Stimulated activated CD8-positive, alpha-beta memory T cell treated with anti-CD3 and anti-CD28 coated beads, Interleukin-7, amount 100 ng/mL, for 48 hours (primary cell): ENCODE data around the gene ZNF438.

Experiments
- DNase-seq, 2 donors: peaks; one replicate each; pipeline ENCODE4 v3.0.0-alpha.2; 2020; ENCODE audit warnings: low read depth in 1 of 2; ENCODE audit errors: extremely low read depth in 1 of 2

Gene ZNF438

DNA sequence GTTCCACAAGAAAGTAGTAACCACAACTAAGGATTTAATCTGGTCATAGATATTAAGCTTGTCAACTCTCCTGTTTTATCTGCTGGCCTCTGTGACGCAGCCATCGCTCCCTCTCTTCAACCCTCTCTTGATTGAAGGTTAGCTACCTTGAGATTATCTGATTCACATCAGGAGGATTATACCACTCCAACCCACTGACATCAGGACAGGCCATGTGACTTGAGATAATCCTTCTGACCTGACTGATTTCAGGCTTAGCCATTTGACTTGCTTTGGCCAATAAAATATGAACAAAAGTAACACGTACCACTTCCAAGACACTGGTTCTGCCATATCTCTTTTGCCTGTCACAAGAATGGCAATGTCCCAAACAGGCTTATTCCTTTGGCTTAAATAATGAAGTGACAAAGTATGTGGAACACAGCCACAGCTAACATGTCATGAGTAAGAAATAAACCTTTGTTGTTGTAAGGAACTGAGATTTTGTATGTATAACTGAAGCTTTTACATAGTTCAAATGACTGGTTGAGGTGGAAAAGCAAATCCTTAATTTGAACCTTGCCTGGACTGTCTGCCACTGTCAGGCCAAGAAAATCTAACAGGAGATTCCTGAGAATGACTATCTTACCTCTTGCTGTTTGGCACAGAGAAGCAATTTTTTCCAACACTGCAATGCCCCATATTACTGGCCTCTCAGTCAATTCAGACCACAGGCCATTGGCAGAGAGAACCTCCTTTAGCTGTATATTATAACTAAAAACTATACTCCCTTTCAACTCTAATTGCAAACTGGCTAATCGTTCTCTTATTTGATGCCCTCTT, 13.9 kb downstream of the ZNF438 start:
- DNase-seq: no peak

DNA sequence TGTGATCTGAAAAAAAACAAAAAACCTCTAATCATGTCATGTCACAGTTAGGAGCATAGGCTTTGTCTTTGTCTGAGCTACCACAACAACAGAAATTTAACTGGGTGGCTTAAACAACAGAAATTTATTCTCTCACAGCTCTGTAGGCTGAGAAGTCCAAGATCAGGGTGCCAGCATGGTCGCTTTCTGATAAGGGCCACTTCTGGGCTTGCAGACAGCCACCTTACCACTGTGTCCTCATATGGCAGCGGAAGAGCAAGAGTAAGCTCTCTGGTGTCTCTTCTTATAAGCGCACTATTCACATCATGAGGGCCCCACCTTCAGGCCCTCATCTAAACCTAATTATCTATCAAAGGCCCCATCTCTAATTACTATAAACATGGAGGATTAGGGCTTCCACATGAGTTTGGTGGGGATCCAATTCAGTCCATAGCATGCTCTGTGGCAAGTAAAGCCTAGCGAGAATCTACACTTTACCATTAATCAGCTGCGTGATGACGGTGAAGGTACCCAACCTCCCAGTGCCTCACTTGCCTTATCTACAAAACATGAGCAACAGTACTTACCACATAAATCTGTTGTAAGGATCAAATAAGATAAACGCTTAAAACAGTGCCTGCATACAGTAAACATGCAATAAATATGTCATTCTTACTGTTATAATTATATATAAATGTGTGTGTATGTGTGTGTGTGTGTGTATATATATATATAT, 17.3 kb downstream of the ZNF438 start:
- DNase-seq: no peak

DNA sequence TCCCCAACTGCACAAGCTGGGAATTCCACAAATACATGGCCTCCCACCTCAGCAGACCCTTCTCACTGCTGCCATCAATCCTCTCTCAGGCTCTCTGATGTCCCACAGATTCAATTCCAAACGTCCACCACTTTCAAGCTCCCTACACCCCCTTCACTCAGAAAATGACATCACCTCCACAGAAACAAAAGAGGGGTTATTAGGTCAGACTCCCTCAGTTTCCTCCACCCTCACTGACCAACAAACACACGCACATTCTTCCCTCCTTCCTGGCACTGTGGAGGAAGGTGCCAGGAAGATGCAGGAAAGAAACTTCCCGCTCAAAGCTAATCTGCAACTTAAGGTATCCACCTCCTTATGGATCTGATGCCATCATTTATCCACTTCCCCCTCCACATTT, 18.3 kb downstream of the ZNF438 start:
- no peak for DNase-seq

DNA sequence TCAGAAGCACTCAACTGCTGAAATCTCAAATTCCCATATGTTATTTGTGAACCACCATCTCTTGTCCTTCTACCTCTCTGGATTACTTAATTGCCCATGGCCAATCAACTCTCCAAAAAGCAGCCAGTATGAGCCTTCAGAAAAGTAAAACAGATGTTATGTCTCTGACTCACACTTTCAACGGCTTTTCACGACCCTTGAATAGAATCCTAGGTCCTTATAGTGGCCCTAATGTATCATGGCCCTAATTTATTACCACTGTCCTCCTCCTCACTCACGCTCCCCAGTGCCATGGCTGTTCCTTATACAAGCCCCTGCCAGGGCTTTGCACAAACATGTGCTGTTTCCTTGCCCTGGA, 20.0 kb downstream of the ZNF438 start:
- DNase-seq: no peak

DNA sequence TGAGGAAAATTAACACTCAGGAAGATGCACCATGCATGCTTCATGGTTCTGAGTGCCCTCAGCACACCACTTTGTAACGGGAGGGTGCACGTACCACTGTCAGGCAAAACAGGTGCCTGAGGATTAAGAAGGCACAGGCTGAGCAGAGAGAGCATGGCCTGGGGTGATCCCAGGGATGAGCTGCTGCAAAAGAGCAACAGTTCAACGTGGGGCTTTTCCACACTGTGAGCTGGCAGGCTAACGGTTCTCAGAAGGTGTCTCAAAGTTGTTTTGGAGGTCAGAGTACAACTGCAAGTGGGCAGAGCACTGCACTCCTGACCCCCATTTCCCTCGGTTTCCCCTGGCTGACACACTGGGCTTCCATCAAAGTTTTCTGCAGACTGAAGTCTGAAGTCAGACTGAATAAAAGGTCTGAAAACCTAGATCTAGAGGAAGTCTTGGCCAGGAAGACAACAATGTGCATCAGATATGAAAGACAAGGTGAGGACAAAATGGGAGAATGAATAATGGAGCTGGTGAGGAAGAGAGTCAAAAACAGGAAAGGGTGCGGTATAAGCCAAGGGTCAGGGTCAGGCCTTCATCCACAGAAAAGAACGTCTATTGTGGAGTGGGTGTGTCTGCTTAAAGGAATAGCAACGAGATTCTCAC, 20.5 kb downstream of the ZNF438 start:
- DNase-seq: no peak

DNA sequence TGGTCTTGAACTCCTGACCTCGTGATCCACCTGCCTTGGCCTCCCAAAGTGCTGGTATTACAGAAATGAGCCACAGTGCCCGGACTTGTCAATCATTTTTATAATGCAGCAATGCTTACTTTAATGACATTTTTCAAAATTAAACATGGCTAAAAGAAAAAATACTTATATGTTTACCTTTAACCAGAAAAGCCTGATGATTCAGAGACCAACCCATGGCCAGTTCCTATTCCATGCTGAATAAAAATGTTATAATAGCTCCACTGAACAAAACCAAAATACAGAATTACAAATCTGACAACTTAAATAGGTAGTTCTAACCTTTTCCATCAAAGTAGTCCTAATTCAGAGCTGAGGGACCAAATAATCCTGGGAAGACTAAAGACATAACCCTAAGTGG, 21.6 kb downstream of the ZNF438 start:
- DNase-seq: no peak

DNA sequence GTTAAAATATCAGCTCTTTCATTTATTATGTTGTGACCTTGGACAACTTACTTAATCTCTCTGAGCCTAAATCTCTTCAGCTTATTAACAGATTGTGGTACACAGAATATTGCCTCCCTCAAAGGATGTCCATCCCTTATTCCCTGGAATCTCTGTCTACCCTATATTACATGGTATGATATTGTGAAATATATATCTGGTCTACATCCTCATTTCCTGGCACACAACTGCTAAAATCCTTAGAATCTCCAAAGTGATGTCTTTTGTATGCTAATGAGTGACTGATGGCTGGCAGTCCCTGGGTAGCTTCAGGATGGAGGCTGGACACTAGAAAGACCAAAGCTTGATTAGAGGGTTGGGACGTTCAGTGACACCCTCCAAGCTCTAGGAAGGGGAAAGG, 25.8 kb downstream of the ZNF438 start:
- DNase-seq: no peak

DNA sequence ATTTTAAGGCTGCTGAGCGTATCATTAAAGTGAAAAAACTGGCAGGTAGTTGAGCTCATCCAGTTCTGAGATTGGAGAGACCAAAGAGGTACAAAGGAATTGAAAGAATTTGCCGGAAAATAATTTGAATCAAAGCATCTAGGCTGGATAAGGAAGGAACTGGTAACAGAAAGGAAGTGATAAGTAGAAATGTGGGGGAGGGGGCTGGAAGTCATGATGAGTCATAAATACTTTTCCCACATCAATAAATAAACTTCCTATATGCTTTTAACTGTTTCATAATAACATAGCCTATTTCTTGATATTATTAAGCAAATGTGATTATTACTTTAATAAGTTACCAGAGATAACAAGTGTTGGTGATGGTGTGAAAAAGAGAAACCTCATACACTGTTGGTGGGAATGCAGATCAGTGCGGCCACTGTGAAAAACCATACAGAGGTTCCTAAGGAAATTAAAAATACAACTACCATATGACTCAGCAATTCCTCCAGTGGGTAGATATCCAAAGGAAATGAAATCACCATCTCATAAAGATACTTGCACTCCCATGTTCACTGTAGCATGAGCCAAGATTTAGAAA, 27.0 kb downstream of the ZNF438 start:
- DNase-seq: no peak

DNA sequence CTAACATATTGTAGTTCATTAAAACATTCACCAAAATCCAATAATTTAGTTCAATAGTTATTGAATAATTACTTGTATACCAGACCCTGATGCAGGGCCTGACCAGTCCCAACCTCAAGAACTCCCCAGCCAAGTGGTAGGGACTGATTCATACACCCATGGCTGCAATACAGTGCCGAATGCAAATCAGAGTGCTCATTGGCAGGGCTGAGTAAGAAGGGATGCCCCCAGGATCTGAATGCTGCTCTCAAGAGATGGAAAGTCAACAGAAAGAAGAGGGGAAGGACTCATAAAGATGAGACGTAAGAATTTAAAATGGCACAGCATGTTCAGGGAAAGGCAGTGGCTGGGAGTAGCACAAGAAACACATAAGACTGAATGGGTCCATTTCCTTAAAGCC, 29.9 kb downstream of the ZNF438 start:
- DNase-seq: no peak

DNA sequence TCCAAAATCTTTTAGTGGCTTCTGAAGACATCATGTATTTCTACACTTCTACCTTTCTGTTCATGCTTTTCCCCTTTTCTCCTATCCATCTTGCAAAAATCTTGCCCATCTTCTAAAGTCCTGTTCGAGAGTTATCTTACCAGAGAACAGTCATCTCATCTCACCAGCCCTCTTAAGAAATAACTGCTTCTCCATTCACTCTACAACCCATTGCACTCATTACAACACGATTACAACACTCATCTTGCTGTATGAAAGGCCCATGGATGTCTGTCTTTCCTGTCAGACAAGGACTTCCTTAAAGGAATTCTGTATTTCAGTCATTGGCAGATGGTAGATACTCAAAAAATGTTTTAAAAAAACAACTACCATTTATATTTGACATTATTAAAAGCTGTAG, 30.8 kb downstream of the ZNF438 start:
- no peak for DNase-seq

DNA sequence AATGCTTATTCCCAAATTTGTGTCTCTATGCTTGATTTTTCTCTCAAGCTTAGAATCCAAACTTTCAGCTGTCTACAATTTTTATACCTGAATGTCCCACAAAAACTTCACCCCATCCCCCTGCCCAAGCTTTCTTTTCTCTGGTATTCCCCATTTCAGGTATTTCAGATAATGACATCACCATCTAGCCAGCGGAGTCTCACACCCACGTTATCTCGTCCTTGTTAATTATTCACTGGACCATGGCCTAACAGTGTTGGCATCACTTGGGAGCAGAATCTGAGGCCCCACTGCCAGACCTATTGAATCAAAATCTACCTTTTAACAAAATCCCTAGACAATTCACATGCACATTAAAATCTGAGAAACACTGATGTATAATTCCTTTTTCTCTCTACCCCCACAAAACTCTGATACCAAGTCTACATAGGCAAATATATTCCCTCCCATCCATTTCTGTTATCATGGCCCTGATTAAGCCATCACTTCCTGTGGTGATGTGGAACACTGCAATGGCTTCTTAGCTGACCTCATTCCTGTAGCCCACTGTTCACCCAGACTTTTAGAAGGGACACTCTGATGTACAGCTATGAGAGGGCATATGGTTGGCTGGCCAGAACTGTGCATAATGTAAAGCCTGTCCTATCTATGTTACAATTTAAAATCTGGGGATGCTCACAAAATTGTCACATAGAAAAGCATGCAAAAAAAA, 31.4 kb downstream of the ZNF438 start:
- DNase-seq: no peak

DNA sequence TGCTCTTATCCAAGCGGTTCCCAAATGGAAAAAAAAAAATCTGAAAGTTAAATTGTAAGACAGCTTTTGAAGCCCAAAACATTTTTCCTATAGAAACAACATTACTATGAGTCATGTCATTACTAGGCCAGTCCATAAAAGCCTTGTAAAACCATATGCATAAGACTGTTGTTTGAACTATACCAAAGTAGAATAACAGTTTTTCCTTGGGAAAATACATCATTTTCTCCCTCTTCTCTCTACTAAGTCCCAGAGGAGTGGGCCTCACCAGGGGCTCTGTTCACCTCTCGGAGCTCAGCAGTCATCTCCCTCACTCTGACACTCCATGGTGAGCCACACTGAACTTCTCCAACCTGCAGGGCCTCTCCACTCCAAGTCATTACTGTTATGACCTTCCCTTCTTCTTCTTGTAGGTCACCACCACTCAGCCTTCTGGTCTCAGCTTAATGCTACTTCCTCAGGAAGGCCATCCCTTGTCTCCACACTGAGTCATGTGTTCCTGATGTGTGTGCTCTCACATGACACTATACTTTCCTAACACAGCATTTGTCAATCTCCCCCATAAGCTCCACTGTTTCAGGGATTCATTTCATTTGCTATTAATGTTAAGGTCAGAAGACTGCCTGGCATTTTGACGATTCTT, 32.5 kb downstream of the ZNF438 start:
- DNase-seq: no peak

DNA sequence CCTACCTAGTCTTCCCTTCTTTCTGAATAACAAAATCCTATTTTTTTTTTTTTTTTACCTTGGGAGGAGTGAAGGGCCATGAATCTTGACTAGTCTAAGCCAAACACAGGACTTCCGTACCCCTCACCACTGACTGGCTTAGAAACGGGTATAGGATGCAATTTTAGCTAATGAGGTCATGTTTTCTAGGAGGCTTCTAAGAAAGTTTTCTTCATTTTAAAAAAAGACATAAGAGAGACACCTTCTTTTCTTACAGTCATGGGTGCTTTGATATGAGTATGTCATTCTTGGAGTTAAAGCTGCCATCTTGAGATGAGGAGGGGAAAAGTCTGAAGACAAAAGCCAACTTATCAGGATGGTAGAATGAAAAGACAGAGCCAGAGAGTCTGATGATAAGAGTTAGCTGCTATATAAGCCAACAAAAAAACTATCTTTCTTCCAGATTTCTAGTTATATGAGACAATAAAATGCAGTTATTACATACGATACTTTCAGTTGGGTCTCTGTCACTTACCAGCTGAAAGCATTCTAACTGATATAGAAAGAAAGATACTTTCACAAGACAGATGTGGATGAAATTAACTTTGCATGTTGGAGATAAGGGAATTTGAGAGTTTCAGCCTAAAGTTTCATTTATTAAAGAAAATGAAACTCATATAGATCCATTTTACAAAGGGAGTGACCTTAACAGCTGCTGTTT, 34.0 kb downstream of the ZNF438 start:
- no peak for DNase-seq

DNA sequence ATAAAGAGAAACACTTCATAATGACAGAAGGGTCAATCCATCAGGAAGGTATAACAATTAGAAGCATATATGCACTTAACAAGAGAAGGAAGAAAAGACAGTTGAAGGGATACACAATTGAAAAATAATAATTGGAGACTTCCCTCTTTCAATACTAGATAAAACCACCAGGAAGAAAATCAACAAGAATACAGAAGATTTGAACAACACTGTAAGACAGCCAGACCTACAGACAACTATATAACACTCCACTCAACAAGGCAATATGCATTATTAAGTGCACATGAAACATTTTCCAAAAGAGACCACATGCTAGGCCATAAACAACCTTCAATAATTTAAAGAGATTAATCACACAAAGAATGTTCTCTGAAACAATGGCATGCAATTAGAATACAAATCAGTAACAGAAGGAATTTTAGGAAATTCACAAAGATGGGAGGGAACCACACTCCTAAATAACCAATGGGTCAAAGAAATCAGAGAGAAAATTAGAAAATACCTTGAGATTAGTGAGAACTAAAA, 35.1 kb downstream of the ZNF438 start:
- DNase-seq: no peak

DNA sequence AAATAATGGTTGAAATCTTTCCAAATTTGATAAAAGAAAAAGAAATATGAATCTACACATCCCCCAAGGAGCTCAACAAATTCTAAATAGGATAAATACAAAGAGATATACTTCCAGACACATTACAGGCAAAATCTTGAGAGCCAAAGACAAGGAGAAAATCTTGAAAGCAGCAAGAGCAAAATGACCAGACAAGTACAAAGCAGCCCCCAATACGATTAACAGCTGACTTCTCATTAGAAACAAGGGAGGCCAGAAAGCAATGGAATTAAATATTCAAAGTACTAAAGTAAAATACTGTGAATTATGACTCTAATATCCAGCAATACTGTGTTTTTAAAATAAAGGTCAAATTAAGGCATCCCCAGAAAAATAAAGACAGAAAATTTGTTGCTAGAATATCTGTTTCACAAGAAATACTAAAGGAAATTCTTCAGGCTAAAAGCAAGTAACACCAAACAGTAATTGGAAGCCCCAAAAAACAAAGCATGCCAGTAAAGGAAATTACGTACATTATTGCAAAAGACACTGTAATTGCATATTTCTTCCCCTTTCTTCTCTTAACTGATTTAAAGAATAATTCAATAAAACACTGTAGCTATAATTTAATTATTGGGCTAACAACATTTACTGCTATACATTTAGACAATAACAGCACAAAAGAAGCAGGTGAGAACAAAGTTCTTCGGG, 36.4 kb downstream of the ZNF438 start:
- DNase-seq: no peak

DNA sequence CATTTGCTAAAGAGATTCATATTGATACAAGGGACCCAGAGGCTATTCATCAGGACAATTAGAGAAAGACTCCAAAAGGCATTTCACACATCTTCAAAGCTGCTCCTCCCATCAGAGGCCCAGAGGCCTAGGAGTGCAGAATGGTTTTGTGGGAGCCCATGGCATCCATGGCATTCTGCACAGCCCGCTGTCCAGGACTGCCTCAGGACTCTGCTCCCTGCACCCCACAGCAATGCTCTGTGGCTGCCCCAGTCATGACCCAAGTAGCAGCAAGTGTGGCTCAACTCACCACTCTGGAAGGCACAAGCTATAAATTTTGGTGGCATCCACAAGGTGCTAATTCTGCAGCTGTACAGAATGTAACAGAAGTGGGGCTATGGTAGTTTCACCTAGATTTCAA, 38.5 kb downstream of the ZNF438 start:
- DNase-seq: no peak

GRCh38 chr10:30992681-30993080, 39.0 kb downstream of the ZNF438 start:
- DNase-seq: no peak

DNA sequence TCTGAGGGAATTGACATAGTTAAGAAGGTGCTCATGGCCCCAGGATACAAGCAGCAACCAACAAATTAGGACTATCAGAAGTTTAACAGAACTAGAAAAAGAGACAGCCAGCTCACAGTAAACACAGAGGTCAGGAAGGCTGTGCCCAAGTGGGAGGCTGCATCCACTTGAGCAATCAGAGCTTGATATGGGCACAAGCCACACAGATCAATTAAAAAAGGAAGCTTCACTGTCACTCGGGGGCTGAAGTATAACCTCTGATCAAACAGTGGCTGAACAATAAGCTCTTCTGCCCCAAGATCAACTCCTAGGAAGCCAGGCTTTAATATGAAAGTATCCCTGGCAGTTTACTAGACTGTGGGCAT, 40.0 kb downstream of the ZNF438 start:
- DNase-seq: no peak

DNA sequence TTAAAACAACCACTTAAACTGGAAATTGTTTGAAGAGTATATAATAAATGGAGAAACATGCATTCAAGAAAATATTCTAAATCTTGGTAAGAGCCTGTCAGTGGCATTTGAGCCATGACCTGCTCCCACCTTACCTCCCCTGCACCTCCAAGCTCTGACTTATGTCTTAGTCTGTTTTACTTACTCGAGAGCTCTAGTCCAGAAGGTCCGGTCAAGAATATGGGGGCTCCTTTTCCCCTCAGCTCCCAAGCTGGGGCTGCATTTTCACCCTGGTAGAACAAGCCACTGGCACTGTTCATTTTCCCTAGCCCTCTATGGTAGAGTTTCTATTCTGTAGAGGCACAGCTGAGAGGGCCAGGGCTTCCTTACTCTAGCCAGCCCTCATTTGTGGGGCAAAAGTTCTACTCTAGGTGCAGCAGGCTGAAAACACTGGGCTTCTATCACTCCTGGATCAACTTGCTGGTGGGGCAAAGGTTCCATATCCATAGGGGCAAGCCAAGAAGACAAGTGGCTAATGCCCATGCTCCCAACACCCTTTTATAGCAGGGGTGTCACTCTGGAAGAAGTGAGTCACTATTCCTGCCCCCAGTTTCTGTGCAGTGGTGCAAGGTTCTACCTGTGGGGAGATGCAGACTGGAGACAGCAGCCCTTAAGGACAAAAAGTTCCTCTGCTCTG, 40.6 kb downstream of the ZNF438 start:
- no peak for DNase-seq
